GM21825 (cell line): ENCODE measurements around the gene KCNK7.

Source experiments
- ATAC-seq: cut with Tn5 transposase; IDR thresholded peaks from one replicate; pipeline ENCODE4 v1.9.1; 2021; ENCODE audit warnings: mild to moderate bottlenecking, moderate library complexity; ENCODE audit not compliant: unreplicated experiment

KCNK7 gene

GRCh38 chr11:65589444-65590239, 6.0 kb downstream of the KCNK7 start:
- ATAC-seq: no peak

DNA sequence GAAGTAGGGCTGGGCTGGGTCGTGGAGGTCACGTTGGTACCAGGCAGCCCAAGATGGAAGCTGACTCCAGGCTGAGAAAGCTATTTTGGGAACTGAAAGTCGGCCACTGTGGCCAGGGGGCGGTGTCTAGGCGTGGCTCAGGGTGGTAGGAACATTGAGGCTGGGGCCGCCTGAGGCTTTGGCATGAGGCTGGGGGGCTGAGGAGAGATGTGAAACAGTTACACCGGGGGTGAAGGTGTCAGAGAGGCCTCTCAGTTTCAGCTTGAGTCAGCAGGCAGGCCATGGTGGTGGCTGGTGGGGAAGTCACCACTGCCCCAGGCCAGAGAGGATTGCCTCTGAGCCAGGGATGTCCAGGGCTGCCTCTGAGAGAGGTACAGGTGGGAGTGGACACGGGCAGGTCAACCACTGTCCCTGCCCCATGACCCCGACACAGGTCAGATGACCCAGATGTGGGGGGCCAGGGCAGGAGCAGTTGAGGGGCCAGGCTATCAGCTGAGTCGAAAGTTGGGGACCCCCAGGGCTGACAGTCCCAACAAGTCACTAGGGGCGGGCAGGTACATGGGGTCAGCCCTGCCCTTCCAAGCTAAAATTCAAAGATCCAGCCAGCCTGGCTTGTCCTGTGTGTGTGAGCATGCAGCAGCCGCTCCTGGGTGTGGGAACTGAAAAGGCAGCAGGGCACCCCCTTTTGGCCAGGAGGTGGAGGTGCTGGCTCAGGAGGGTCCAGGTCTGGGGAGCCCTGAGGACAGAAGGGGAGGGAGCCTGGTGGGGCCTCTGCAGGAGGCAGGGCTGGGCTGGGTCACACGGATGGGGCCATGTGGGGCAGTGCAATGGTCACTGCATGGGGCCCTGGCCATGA, 7.2 kb downstream of the KCNK7 start:
- ATAC-seq: peak; percentile 70

DNA sequence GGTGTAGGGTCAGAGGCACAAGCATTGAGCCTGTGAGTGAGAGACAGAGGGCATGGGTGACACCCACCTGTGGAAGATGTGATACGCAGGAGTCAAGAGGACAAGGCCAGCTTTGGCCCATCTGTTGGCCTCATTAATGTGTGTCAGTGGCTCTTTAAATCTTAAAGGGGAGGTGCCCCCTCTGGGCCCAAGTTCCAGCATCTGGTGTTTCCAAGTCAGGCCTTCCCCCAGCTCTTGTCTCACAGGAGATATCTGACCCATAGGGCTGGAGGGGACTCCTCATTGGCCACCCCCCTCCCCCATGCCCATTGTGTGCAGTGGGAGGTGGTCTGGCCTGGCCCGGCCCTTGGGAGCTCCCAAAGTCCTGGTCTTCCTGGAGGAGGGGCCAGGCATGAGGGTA, 8.9 kb downstream of the KCNK7 start:
- no peak for ATAC-seq

DNA sequence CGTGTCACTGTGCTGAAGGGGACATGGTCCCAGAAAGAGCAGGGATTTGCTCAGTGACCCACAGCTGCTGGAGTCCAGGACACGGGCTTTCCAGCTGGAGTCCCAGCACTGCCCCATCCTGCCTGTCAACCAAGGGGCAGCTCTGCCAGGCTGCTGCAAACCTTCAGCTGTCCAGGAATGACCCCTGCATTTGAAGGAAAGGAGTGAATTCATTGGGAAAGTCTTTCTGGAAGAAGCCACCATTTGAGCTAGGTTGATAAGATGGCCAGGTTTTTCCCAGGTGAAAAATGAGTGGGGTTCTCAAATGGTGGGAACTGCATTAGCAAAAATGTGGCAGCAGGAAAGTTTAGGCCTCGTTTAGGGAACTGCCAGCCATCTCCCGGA, 9.4 kb downstream of the KCNK7 start:
- ATAC-seq: no peak

DNA sequence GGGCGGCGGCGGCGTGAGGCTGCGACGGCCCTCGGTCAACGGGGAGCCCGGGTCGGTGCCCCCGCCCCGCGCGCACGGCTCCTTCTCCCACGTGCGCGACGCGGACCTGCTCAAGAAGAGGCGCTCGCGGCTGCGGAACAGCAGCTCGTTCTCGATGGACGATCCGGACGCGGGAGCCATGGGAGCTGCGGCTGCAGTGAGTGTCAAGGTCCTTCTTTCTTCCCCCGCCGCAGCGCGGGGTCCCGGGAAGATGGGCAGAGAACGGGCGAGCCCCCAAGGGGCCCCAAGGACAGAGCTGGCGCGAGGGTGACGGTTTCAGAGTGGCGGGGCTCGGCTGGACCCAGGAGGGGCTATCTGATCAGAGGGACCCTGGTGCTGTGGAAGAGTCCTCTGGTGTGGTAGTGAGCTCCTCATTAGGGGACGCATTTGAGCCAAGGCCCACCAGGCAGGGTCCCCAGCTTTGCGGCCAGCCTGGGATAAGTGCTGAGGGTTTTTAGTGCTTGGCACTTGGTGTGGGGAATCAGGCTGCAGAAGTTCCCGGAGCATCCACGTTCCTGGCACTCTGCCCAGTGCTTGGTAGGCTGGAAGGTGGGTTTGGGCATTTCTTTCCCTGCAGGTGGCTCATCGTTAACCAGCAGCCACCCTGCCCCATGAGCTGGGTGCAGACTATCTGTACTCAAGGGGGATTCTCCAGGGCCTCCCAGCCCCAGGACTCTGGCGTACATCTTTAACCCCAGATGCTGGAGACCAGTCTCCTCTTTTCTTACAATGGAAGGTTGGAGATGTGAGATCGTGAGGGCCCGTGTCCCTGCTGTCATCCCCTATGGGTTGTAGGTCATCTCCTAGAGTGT, 10.0 kb downstream of the KCNK7 start:
- ATAC-seq: no peak

DNA sequence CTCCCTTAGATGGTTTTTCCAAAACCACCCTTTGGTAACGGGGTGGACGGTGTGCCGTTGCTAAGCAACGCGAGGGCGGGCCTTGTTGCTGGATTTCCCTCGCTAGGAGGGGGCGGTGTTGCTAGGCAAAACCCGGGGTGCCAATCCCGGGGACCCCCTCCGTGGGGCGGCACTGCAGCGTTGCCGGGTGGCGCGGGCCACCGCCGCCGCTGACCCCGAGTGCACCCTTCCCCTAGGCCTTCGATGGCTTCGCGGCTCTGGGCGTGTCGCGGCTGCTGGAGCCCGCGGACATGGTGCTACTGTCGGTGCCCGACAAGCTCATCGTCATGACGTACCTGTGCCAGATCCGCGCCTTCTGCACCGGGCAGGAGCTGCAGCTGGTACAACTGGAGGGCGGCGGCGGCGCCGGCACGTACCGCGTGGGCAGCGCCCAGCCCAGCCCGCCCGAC, 10.9 kb downstream of the KCNK7 start:
- no peak for ATAC-seq

- ATAC-seq: no peak
Observed at GRCh38 chr11:65584106-65584505, 11.5 kb downstream of the KCNK7 start.

DNA sequence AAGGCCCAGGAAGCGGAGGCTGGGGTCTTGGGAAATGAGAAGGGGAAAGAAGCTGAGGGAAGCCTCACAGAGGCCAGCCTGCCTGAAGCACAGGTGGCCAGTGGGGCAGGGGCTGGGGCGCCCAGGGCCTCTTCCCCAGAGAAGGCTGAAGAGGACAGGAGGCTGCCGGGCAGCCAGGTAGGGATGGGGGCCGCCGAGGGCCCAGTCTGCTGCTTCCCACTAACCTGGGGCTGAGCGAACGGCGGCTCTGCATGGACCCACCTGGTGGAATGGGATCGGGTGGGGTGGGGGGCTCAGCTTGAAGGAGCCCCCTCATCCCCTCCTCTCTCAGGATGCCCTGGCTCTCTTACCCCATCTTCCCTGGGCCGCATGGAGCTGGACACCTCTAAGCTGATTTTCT, 12.0 kb downstream of the KCNK7 start:
- no peak for ATAC-seq

DNA sequence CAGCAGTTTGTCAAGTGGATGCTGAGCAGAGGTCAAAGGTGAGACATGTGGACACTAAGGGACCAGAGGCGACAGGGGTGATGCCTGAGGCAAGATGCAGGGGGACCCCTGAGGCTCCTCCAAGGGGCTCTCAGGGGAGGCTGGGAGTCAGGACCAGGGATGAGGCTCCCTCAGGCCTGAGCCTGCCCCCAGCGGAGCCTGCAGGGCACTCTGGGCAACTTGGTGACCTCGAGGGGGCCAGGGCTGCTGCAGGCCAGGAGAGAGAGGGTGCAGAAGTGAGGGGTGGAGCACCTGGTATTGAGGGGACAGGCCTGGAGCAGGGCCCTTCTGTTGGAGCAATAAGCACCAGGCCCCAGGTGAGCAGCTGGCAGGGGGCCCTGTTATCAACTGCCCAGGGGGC, 13.7 kb downstream of the KCNK7 start:
- ATAC-seq: no peak

DNA sequence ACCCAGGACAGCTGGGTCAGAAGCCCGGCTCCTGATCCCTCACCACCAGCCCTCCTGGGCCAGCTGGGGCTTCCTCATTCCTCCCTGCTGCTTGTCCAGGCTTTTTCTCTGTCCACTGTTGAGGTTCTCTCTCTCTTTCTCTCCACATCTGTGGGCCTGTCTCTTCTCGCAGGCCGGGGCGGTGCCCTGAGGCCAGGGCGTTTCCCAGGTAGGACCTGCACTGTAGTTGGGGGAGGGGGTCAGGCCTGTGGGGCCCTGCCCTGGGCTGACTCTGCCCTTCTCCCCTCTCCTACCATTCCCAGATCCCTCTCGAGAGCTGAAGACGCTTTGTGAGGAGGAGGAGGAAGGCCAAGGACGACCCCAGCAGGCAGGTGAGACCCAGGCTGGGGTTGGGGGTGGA, 14.8 kb downstream of the KCNK7 start:
- ATAC-seq: no peak

DNA sequence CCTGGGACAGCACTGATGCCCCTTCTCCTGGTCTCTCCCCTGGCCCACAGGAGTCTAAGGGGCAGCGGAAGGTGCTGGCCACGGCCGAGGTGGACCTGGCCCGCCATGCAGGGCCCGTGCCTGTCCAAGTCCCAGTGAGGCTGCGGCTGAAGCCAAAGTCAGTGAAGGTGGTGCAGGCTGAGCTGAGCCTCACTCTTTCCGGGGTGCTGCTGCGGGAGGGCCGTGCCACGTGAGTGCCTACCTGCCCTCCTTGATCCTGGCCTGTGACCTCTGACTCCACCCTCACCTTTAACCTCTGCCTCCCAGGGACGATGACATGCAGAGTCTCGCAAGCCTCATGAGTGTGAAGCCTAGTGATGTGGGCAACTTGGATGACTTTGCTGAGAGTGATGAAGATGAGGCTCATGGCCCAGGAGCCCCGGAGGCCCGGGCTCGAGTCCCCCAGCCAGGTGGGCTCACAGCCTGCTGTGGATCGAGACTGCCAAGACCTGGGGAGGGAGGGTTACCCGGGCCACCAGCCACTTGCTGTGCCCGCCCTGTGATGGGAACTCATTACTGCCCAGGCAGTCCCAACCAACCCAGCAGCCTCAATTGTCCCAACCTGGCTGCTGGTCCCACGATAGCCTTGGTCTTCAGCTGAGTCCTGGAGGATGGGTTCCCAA, 15.4 kb downstream of the KCNK7 start:
- no peak for ATAC-seq

DNA sequence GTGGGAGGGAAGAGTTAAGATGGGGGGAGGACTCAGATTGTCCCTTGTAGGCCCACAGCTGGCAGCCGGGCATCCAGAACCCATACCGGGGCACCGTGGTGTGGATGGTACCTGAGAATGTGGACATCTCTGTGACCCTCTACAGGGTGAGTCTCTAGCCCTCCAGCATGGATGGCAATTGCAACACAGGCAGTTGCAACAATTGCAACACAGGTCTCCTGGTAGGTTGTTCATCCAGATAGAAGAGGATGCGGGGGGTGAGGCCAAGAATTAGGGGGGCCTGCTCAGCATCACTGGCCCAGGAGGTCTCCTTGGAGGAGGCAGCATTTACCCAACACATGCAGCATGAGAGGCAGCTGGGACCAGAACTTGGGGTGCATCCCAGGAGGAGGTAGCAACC, 16.3 kb downstream of the KCNK7 start:
- no peak for ATAC-seq

GRCh38 chr11:65578667-65579066, 16.9 kb downstream of the KCNK7 start:
- ATAC-seq: no peak

DNA sequence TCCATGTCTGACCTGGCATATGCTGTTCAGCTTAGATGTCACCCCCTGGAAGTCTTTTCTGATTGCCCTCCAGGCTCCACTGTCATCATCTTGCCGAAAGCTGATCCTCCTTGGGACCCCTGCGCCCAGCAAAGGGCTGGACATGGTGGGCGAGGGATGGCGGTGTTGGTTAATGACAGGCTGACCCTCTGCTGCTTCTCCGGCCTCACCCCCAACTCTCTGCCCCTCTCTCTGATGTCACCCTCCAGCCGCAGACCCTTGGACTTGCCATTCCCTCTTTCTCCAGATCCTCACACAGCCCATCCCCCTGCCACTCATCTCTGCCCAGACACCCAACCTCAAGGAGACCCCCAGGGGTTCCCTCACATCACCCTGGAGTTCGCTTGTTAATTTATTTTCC, 17.5 kb downstream of the KCNK7 start:
- ATAC-seq: no peak

DNA sequence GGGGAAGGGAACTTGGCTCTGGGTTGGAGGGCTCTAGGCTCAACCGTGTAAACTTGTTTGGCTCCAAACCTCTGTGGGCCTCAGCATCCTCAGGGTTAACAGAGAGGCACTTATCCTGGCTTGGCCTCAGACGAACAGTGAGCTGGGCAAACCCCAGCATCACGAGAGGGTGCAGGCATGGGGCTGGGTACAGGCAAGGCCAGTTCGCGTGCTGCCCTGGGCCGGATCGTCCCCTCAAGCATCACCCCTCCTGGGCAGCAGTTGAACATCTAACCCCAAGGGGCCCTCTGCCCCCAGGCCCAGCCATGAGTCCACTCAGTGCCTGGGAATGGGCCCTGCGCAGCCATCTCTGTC, 17.9 kb downstream of the KCNK7 start:
- no peak for ATAC-seq

DNA sequence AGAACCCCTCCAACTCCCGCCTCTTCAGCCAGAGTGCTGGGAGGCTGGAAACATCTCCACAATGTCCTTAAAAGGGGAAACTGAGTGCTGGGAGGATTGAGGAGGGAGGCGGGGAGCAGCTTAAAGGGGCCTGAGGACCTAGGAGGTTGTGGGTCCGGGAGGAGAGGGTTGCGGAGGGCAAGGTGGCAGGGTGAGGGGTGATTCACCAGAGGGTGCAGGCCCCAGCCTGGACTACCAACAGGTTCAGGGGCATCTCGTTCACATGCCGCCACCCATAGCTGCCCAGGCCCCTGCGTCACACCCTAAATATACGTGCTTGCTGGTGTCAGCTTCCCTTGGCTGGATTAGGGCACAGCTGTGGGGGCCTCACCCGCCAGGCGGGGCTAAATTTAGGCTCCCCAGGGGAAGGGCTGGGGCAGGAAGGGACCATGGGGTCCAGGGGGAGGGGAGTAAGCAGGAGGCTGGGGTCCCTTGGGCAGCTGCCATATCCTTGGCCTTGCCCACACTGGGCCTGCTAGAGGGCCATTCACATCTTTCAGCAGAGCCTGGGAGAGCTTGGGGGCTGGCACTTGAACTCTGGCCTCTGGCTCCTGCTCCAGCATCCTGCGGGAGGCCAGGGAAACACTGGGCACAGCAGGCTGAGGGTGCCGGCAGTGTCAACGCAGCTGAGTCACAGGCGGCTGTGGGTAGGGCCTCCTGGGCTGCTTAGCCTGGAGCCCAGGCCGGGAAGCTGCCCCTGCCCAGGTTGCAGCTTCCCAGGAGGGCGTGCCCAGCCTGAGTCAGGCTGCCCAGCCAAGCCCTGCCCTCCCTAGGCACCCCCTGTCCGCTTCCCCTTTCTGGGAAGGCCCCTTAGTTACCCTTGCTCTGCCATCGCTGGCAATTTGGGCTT, 18.5 kb downstream of the KCNK7 start:
- no peak for ATAC-seq

DNA sequence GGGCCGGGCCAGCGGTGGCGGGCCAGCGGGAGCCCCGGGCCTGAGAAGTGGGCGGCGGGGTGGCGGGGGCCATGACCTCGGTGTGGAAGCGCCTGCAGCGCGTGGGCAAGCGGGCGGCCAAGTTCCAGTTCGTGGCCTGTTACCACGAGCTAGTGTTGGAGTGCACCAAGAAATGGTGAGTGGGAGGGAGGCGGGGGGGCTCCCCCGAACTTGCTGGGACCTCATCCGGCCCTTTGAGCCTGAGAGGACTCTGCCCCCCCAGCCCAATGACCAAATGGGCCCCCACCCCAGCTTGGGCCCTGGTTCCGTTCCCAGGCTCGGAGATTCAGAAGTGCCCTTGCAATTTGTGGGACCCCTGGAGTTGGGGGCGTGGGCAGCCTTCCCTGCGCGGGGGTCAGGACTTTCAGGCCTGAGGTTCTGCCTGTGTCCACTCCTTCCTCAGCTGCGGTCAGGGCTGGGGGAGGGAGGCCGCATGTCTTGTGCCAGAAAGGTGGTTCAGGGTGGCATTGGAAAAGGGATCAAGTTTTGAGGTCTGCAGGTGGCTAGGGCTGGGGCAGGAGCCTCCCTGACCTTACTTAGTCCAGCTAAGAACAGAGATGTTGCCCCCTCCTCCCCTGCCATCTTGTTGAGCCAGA, 19.3 kb downstream of the KCNK7 start:
- no peak for ATAC-seq

DNA sequence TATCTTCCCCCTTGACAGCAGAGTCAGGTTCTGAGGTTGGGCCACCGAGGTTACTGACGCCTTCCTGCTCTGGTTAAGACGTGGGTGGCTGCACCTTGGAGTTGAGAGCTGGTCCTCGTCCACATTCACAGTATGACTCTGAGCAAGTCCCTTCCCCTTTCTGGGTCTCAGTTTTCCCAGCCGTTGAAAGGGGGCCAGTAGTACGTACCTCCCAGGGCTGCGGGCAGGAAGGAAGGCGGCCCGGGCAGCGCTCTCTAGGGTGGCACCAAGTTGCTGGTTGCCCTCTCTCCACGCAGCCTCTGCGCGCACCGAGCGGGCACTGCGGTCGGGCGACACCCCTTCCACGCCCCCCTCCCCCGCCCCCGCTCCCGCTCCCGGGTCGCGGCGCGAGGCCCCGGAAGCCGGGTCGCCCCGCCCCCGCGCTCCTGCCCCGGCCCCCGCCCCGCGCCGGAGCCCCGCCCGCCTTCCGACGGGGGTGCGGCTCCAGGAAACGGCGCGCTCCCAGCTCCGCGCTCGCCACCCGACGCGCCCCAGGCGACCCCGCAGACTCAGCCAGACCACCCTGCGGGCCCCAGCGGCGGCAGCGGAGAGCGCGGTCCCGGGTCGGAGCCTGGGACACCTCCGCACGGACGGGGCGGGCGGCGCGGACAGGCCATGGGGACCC, 19.9 kb downstream of the KCNK7 start, which contains the start of gene EHBP1L1:
Gene EHBP1L1 (plus strand): TSS at position 486 of the 664 bp plus-strand sequence. CDS start 250 bp downstream, outside the sequence.
- no peak for ATAC-seq
